Ovary (tissue), 9 donors: ENCODE measurements around the gene SAMD4A. TPM values are rescaled to one million over a fixed set of nuclear protein-coding genes. Genes with fewer than 3 reads are reported as not detected.

Experiments
- DNase-seq, 5 donors: peaks; one replicate each; pipeline ENCODE4 v3.0.0-alpha.2; 2019 to 2020
- H3K27ac ChIP-seq, 2 donors: fragments of 200-600 bp; one replicate each; pipeline versions ENCODE4 v1.5.1 to v1.8.0; 2019 to 2022
- H3K27me3 ChIP-seq: fragments of 200-600 bp; one replicate; pipeline ENCODE4 v1.8.0; 2022
- H3K36me3 ChIP-seq: fragments of 200-600 bp; sonication (generic); one replicate; pipeline ENCODE4 v1.5.1; 2019
- H3K4me1 ChIP-seq: one replicate; pipeline ENCODE4 v1.8.1; 2013; ENCODE audit warnings: mild to moderate bottlenecking, moderate library complexity; ENCODE audit not compliant: insufficient read depth
- H3K4me3 ChIP-seq: fragments of 200-600 bp; sonication (generic); one replicate; pipeline ENCODE4 v1.5.1; 2017
- H3K9me3 ChIP-seq, 2 donors: fragments of 200-600 bp in 1 of 2; sonication (generic) in 1 of 2; one replicate each; pipeline versions ENCODE4 v1.5.1 to v1.8.1; 2013 to 2019; ENCODE audit warnings: mild to moderate bottlenecking in 1 of 2, moderate library complexity in 1 of 2
- EP300 ChIP-seq: sonication (generic); formaldehyde crosslinking; IDR thresholded peaks from one replicate; pipeline ENCODE4 v1.6.1; 2017; ENCODE audit warnings: antibody characterized with exemption
- POLR2A ChIP-seq: fragments of 450-650 bp; IDR thresholded peaks from one replicate; pipeline ENCODE4 v1.6.1; 2017; ENCODE audit warnings: antibody characterized with exemption, mild to moderate bottlenecking, moderate library complexity
- WGBS, 3 donors: extraction: QIAGEN DNeasy Blood & Tissue Kit in 1 of 3; methylation state at CpG; one replicate each; pipeline versions ENCODE4 v1.1.5 to v1.1.7; 2013 to 2017; 5-methylcytosine and 5-hydroxymethylcytosine counted together
- intact Hi-C, 4 donors: fragments of 100-400 bp; cut with DNase I; formaldehyde crosslinking; loops; one replicate each; pipeline versions ENCODE4 v1.11.0 to v1.15.1; 2022 to 2023
- polyA plus RNA-seq, 2 donors: library from polyadenylated mRNA; stranded (reverse); fragments of 200-250 nt in 1 of 2; fragments of 350-450 nt in 1 of 2; fragmentation: Illumina TruSeq in 1 of 2; extraction: RNeasy Lipid Tissue Mini Kit (QIAGEN cat#74804) in 1 of 2; gene quantifications; one replicate each; pipeline ENCODE4 v1.2.3, GENCODE V29; 2013 to 2014
- total RNA-seq, 7 donors: library from RNA; depleted of rRNA in 2 of 7; stranded (reverse); fragments of >200 nt in 2 of 7; fragmentation: NEBNext Ultra II Directional in 3 of 7; extraction: Animal tissue kit (Norgen Biotek cat#: 25700) in 3 of 7; gene quantifications; one replicate each; pipeline versions ENCODE4 v1.1.0 to v1.2.4, GENCODE V29; 2016 to 2023
- TF ChIP-seq, protein P1 (sequence below), 3 donors: fragments of 450-650 bp in 2 of 3; fragments of 200-600 bp in 1 of 3; IDR thresholded peaks; one replicate each; pipeline versions ENCODE4 v1.5.1 to v1.8.0; 2016 to 2022; ENCODE audit warnings: antibody characterized with exemption in 3 of 3, mild to moderate bottlenecking in 1 of 3
- donor health status: DM: no; HTN: no; CAD: no; lungs with moderate emphysema.
- donor health status: DM: no; HTN: no; CAD: no.
- donor health status: Bipolar disorder and iron deficiency.
- donor health status: DM: yes; HTN: yes; CAD: no.
- donor health status: DM: no; HTN: no; CAD: no.
- donor health status: DM: yes; HTN: yes; CAD: no.

SAMD4A gene
- total and polyA plus RNA-seq, 9 donors, result 2.3 to 22.4 (median 7.3) TPM

- Histone ChIP-seq H3K4me1 (no peaks in the 10 kb centered on the region), H3K4me3 (no peak overlapping the region), H3K9me3 (no peaks in the 10 kb centered on the region), H3K27me3 (no peaks in the 10 kb centered on the region), H3K36me3 (no peaks in the 10 kb centered on the region), H3K27ac (no peak overlapping the region)
- no peak for DNase-seq
- intact Hi-C loops, result loop anchor here in 1 of 4 donors (10.0 kb wide), 1 partner anchor 76 kb away; no protein-coding TSS in a partner anchor
- TF ChIP-seq EP300 (no peak), POLR2A (no peak)
- TF ChIP-seq, protein P1, sequence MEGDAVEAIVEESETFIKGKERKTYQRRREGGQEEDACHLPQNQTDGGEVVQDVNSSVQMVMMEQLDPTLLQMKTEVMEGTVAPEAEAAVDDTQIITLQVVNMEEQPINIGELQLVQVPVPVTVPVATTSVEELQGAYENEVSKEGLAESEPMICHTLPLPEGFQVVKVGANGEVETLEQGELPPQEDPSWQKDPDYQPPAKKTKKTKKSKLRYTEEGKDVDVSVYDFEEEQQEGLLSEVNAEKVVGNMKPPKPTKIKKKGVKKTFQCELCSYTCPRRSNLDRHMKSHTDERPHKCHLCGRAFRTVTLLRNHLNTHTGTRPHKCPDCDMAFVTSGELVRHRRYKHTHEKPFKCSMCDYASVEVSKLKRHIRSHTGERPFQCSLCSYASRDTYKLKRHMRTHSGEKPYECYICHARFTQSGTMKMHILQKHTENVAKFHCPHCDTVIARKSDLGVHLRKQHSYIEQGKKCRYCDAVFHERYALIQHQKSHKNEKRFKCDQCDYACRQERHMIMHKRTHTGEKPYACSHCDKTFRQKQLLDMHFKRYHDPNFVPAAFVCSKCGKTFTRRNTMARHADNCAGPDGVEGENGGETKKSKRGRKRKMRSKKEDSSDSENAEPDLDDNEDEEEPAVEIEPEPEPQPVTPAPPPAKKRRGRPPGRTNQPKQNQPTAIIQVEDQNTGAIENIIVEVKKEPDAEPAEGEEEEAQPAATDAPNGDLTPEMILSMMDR (IDR thresholded peaks at IDR 0.05), result no peak
- 76 to 81% (median 78%) methylated on average over 6 of the region's 6 CpGs for WGBS, 3 donors
Measured at GRCh38 chr14:54698501-54698900, 131.6 kb downstream of the SAMD4A start.

- DNase-seq, result no peak
- intact Hi-C loops, result loop anchor here in 1 of 4 donors (10.0 kb wide), 1 partner anchor 76 kb away; no protein-coding TSS in a partner anchor
- Histone ChIP-seq H3K4me1 (no peaks in the 10 kb centered on the region), H3K27me3 (no peaks in the 10 kb centered on the region), H3K27ac (no peak overlapping the region), H3K36me3 (no peaks in the 10 kb centered on the region), H3K9me3 (no peaks in the 10 kb centered on the region), H3K4me3 (no peak overlapping the region)
- WGBS, 3 donors, result 70 to 91% (median 76%) methylated on average over 1 of the region's 1 CpG
- TF ChIP-seq POLR2A (no peak), EP300 (no peak)
- TF ChIP-seq, protein P1 (IDR thresholded peaks at IDR 0.05), result no peak
Measured at GRCh38 chr14:54698966-54699530, 132.1 kb downstream of the SAMD4A start.

DNA sequence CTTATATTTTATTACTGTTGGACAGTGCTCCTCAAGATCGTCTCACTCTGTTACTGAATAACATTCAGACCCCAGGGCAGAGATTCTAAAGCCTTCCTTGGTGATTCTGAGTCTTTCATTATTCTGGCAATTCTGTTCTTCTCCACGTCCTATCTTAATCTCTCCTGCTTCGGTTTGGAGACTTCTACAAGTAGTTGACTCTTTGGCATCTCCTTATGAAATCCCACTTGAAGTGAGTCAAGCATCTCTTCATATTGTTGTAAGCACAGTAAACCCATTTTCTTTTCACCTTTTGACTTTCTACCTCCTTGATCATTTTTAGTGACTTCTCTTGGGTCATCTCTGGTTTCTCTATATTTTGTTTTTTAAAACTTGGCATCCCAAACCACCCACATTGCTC is 132.8 kb downstream of the SAMD4A start:
- 76 to 87% (median 84%) methylated on average over 3 of the region's 3 CpGs for WGBS, 3 donors
- DNase-seq, result no peak
- intact Hi-C loops, result loop anchor here in 1 of 4 donors (10.0 kb wide), 1 partner anchor 75 kb away; no protein-coding TSS in a partner anchor
- Histone ChIP-seq H3K4me3 (no peak overlapping the region), H3K36me3 (no peaks in the 10 kb centered on the region), H3K27me3 (no peaks in the 10 kb centered on the region), H3K9me3 (no peaks in the 10 kb centered on the region), H3K4me1 (no peaks in the 10 kb centered on the region), H3K27ac (no peak overlapping the region)
- TF ChIP-seq POLR2A (no peak), EP300 (no peak)
- TF ChIP-seq, protein P1 (IDR thresholded peaks at IDR 0.05), result no peak

DNA sequence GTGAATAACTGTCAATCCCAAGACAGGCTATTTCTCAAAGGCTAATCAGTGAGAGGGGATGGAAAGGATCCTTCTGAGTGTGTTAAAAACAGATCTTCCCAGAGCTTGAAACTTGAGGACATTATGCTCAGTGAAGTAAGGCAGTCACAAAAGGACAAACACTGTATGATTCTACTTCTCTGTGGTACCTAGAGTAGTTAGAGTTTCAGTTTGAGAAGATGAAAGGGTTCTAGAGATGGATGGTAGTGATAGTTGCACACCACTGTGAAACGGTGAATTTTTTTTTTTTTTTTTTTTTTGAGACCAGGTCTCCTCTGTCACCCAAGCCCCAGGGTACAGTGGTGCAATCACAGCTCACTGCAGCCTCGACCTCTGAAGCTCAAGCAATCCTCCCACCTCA is 133.8 kb downstream of the SAMD4A start:
- intact Hi-C loops, result no loop called here
- H3K27ac ChIP-seq, result no peak overlapping the region
- 46 to 96% (median 87%) methylated on average over 2 of the region's 2 CpGs for WGBS, 3 donors

More for the DNA sequence above, 133.8 kb downstream of the SAMD4A start:
- no peaks in the 10 kb centered on the region for H3K4me1 ChIP-seq
- no peaks in the 10 kb centered on the region for H3K27me3 ChIP-seq
- DNase-seq, result no peak
- H3K36me3 ChIP-seq, result no peaks in the 10 kb centered on the region
- TF ChIP-seq, protein P1 (IDR thresholded peaks at IDR 0.05), result no peak
- TF ChIP-seq EP300 (no peak), POLR2A (no peak)
- H3K9me3 ChIP-seq, result no peaks in the 10 kb centered on the region
- no peak overlapping the region for H3K4me3 ChIP-seq
